Psoas muscle (tissue), 8 donors: ENCODE measurements around the gene PYDC1. TPM values are rescaled to one million over a fixed set of nuclear protein-coding genes. Genes with fewer than 3 reads are reported as not detected.
A peak's percentile ranks its signal among the peaks of the same experiment; 100 is the strongest.

Experiments used
- ATAC-seq, 4 donors: fragments of 200-7000 bp; cut with Tn5 transposase; one replicate each; pipeline ENCODE4 v1.9.1; 2020; ENCODE audit warnings: moderate library complexity in 3 of 4, mild to moderate bottlenecking in 2 of 4
- DNase-seq, 2 donors: peaks; one replicate each; pipeline ENCODE4 v3.0.0-alpha.2; 2020
- H3K27ac ChIP-seq: fragments of 200-600 bp; one replicate; pipeline ENCODE4 v1.8.0; 2022
- H3K27me3 ChIP-seq, 3 donors: fragments of 200-600 bp in 1 of 3; one replicate each; pipeline versions ENCODE4 v1.6.1 to v1.8.0; 2013 to 2022; ENCODE audit warnings: low read length in 2 of 3, mild to moderate bottlenecking in 2 of 3, moderate library complexity in 1 of 3; ENCODE audit not compliant: insufficient read depth in 3 of 3
- H3K36me3 ChIP-seq, 2 donors: fragments of 200-600 bp in 1 of 2; one replicate each; pipeline versions ENCODE4 v1.6.1 to v1.8.0; 2013 to 2022; ENCODE audit warnings: low read depth in 1 of 2, mild to moderate bottlenecking in 1 of 2, moderate library complexity in 1 of 2; ENCODE audit not compliant: insufficient read depth in 1 of 2
- H3K4me1 ChIP-seq: fragments of 200-600 bp; one replicate; pipeline ENCODE4 v1.8.0; 2022
- H3K4me3 ChIP-seq: fragments of 200-600 bp; one replicate; pipeline ENCODE4 v1.8.0; 2022; ENCODE audit warnings: mild to moderate bottlenecking
- H3K9me3 ChIP-seq: fragments of 200-600 bp; one replicate; pipeline ENCODE4 v1.8.0; 2022
- WGBS, 3 donors: extraction: QIAGEN DNeasy Blood & Tissue Kit; methylation state at CpG; one replicate each; pipeline versions ENCODE4 v1.1.6 to v1.1.7; 2013; 5-methylcytosine and 5-hydroxymethylcytosine counted together
- intact Hi-C, 2 donors: fragments of 100-400 bp; cut with DNase I; formaldehyde crosslinking; loops; one replicate each; pipeline versions ENCODE4 v1.11.0 to v1.14.2; 2022
- polyA plus RNA-seq, 3 donors: library from polyadenylated mRNA; stranded (reverse); fragments of 200-250 nt; gene quantifications; one replicate each; pipeline ENCODE4 v1.2.3, GENCODE V29; 2013
- total RNA-seq, 4 donors: library from RNA; stranded (reverse); fragmentation: NEBNext Ultra II Directional in 2 of 4; extraction: Animal tissue kit (Norgen Biotek cat#: 25700) in 2 of 4; gene quantifications; one replicate each; pipeline versions ENCODE4 v1.2.1 to v1.2.4, GENCODE V29; 2021 to 2023
- TF ChIP-seq, protein P1 (sequence below): fragments of 200-600 bp; IDR thresholded peaks from one replicate; pipeline ENCODE4 v1.8.0; 2022; ENCODE audit warnings: antibody characterized with exemption
- donor health status: healthy with polysubstance abuse.
- donor health status: DM: no; HTN: no; CAD: no; lungs with moderate emphysema.
- donor health status: Bipolar disorder and iron deficiency.
- donor health status: healthy.
- donor health status: DM: yes; HTN: yes; CAD: no.
- donor health status: DM: no; HTN: no; CAD: no.
- donor health status: DM: no; HTN: no; CAD: no.
- donor health status: DM: yes; HTN: yes; CAD: no.

Gene PYDC1
- total and polyA plus RNA-seq, 7 donors = not detected

DNA sequence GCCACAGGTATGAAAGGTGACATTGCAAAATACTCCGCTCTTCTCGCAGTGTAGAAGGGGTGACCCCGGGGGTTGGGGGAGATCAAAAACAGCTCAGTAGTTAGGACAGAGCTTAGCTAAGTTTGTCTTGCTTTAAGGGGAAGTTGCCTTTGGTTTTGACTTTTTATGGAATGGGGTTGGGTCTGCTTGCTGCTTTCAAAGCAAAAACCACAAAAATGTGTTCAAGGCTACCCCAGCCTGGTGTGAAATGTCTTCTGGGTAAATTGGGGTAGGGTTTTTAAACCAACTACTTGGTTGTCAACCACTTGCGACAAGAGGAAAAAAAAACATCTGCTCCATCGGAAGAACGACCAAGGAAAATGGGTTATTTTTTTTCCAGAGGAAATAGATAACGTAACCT lies 30.8 kb downstream of the PYDC1 start:
- intact Hi-C loops = no loop called here
- peaks cover 34% of the 10 kb centered on the region for H3K4me1 ChIP-seq

DNA sequence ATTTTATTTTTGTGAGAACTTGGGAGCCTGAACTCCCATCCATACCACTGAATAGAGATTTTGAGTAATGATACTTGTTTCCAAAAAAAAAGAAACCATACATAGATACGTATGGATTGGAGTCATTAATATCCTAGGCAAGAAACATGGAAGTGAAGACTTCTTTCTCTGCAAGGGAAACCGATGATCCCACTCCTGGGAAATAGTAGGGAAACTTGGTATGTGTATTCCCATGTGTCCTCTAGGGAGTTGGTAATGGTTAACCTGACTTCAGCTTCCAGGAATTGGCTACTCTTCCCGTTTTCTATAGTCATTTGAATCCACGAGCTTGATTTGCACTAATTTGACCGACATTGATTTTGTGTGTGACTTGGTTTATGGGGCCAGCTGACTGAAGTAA lies 31.6 kb downstream of the PYDC1 start:
- intact Hi-C loops = no loop called here
- Histone ChIP-seq H3K27me3 (no peaks in the 10 kb centered on the region), H3K36me3 (peaks cover 44 to 80% of the 10 kb centered on the region in 2 donors), H3K4me1 (peaks cover 34% of the 10 kb centered on the region), H3K27ac (no peak overlapping the region), H3K4me3 (no peak overlapping the region), H3K9me3 (no peaks in the 10 kb centered on the region)
- TF ChIP-seq, protein P1, sequence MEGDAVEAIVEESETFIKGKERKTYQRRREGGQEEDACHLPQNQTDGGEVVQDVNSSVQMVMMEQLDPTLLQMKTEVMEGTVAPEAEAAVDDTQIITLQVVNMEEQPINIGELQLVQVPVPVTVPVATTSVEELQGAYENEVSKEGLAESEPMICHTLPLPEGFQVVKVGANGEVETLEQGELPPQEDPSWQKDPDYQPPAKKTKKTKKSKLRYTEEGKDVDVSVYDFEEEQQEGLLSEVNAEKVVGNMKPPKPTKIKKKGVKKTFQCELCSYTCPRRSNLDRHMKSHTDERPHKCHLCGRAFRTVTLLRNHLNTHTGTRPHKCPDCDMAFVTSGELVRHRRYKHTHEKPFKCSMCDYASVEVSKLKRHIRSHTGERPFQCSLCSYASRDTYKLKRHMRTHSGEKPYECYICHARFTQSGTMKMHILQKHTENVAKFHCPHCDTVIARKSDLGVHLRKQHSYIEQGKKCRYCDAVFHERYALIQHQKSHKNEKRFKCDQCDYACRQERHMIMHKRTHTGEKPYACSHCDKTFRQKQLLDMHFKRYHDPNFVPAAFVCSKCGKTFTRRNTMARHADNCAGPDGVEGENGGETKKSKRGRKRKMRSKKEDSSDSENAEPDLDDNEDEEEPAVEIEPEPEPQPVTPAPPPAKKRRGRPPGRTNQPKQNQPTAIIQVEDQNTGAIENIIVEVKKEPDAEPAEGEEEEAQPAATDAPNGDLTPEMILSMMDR = no peak
- DNase-seq (no peak), ATAC-seq (no peak)
- 65 to 67% (median 65%) methylated on average over 5 of the region's 5 CpGs for WGBS, 3 donors

More for the DNA sequence above, 30.8 kb downstream of the PYDC1 start:
- DNase-seq = no peak
- no peak overlapping the region for H3K4me3 ChIP-seq
- no peaks in the 10 kb centered on the region for H3K9me3 ChIP-seq
- TF ChIP-seq, protein P1 = no peak
- peaks cover 50 to 89% of the 10 kb centered on the region in 2 donors for H3K36me3 ChIP-seq
- H3K27ac ChIP-seq = no peak overlapping the region
- ATAC-seq = no peak
- H3K27me3 ChIP-seq = no peaks in the 10 kb centered on the region
- WGBS, 3 donors = 87 to 90% (median 88%) methylated on average over 7 of the region's 7 CpGs

DNA sequence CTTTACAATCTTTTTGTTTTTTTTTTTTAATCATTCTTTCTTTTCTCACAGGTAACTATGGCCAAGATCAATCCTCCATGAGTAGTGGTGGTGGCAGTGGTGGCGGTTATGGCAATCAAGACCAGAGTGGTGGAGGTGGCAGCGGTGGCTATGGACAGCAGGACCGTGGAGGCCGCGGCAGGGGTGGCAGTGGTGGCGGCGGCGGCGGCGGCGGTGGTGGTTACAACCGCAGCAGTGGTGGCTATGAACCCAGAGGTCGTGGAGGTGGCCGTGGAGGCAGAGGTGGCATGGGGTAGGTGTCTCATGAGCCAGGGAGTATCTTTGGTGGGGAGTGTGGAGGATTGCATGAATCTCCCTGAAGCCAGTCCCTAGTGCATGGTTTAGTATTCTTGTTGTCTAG lies 32.0 kb downstream of the PYDC1 start:
- ATAC-seq (no peak), DNase-seq (no peak)
- Histone ChIP-seq H3K4me3 (no peak overlapping the region), H3K27me3 (no peaks in the 10 kb centered on the region), H3K9me3 (no peaks in the 10 kb centered on the region), H3K36me3 (peaks cover 42 to 76% of the 10 kb centered on the region in 2 donors), H3K4me1 (peaks cover 34% of the 10 kb centered on the region), H3K27ac (no peak overlapping the region)
- WGBS, 3 donors = 94 to 96% (median 95%) methylated on average over 14 of the region's 14 CpGs
- TF ChIP-seq, protein P1 = no peak
- intact Hi-C loops = loop anchor here in 1 of 2 donors (5.0 kb wide), 1 partner anchor 32 kb away; the partner anchor contains the start of gene PYDC1

DNA sequence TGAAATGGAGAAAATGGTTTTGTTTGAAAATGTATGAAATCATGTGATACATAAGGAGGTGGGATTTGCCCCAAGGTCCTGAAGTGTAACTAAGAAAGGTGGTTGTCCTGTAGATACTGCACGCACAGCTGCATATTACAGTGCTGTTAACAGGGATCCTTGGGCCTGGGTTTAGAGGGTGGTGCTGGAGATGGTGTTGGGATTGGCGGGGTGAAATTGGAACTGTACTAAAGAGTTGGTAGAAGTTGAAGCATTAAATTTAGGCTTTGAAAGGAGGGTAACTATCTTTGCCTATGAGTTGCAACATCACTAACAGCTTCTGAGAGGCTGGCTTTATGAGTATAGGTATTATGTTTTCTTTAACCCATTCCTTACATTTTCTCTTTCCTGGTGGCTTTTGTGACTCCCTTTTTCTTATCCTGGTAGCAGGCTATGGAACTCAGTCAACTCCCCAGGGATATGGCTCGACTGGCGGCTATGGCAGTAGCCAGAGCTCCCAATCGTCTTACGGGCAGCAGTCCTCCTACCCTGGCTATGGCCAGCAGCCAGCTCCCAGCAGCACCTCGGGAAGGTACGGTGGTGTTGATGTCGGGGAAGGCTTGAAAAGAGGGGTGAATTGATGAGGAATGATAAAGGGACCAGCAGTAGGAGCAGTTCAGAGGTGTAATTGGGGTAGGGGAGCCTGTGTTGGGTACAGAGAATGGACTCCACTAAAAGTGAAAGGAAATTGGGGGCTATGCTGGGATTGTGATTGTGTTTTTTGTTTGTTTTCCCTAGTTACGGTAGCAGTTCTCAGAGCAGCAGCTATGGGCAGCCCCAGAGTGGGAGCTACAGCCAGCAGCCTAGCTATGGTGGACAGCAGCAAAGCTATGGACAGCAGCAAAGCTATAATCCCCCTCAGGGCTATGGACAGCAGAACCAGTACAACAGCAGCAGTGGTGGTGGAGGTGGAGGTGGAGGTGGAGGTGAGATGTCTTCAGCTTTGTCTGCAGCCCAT lies 33.2 kb downstream of the PYDC1 start:
- Histone ChIP-seq H3K27me3 (no peaks in the 10 kb centered on the region), H3K4me3 (peak overlapping the region; percentile 95), H3K4me1 (peaks cover 41% of the 10 kb centered on the region), H3K36me3 (peaks cover 34 to 64% of the 10 kb centered on the region in 2 donors), H3K9me3 (no peaks in the 10 kb centered on the region), H3K27ac (no peak overlapping the region)
- no peak for ATAC-seq
- TF ChIP-seq, protein P1 = no peak
- DNase-seq = no peak
- WGBS, 3 donors = 47 to 64% (median 52%) methylated on average over 10 of the region's 10 CpGs
- intact Hi-C loops = loop anchor here in 1 of 2 donors (5.0 kb wide), 1 partner anchor 34 kb away; the partner anchor contains the start of gene PYDC1
